Measurements from ENCODE around the gene UNC5C. TPM values are rescaled to one million over a fixed set of nuclear protein-coding genes. Genes with fewer than 3 reads are reported as not detected.
A peak's percentile ranks its signal among the peaks of the same experiment; 100 is the strongest.

UNC5C gene
- total RNA-seq, 3 donors from 2014 or later, result 6.2 to 20.9 (median 6.2) TPM

DNA sequence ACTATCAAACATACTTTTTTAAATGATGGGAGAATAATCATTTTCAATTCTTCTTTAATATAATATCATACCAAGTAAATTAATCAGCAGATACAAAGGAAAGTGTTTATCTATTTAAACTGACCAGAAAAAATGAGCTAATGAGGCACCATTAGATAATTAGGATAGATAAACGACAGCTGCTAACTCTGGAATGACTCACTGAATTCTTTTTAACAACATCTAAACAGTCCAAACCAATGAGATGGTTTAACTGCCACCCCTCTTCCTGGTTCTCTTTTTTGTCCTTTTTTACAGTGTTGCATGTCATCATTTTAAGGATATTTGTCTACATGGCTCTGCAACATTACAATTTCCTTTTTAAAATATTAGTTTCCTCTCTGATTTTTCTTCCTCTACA lies 41.6 kb downstream of the UNC5C start:
- DNase-seq (ENCODE audit: low spot score in 2 of 2), result no peak
- H3K36me3 ChIP-seq, result no peaks in the 10 kb centered on the region
- H3K27ac ChIP-seq, result no peak overlapping the region
- no peak for TF ChIP-seq POLR2AphosphoS5 (IDR thresholded peaks at IDR 0.05)
- H3K27me3 ChIP-seq, result no peaks in the 10 kb centered on the region
- H3K4me1 ChIP-seq, result peaks cover 0 to 7% of the 10 kb centered on the region in 2 donors
- intact Hi-C loops (cut with DNase I; ENCODE audit: low total_unique reads), result no loop called here
- H3K4me3 ChIP-seq, result no peak overlapping the region
- H3K9me3 ChIP-seq, result no peaks in the 10 kb centered on the region

DNA sequence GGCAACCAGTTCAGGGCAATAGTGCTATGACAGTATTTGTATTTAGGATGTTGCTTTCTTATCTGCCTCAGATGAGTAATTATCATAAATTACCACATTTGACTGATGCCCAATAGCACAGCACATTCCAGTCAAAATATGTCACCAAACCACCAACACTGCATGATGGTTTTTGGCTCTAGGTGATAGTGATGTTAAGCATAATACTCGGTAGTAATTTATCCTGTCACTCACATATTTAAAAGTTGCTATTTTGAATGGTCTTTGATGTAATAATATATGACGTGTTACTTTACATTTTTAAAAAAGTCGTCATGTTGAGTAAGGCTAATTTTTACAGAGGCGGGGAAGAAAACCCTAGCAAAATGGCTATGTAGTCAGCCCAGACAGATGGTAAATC lies 42.5 kb downstream of the UNC5C start:
- TF ChIP-seq POLR2AphosphoS5 (IDR thresholded peaks at IDR 0.05), result no peak
- no peak for TF ChIP-seq POLR2A (IDR thresholded peaks at IDR 0.05)
- TF ChIP-seq, protein P1, sequence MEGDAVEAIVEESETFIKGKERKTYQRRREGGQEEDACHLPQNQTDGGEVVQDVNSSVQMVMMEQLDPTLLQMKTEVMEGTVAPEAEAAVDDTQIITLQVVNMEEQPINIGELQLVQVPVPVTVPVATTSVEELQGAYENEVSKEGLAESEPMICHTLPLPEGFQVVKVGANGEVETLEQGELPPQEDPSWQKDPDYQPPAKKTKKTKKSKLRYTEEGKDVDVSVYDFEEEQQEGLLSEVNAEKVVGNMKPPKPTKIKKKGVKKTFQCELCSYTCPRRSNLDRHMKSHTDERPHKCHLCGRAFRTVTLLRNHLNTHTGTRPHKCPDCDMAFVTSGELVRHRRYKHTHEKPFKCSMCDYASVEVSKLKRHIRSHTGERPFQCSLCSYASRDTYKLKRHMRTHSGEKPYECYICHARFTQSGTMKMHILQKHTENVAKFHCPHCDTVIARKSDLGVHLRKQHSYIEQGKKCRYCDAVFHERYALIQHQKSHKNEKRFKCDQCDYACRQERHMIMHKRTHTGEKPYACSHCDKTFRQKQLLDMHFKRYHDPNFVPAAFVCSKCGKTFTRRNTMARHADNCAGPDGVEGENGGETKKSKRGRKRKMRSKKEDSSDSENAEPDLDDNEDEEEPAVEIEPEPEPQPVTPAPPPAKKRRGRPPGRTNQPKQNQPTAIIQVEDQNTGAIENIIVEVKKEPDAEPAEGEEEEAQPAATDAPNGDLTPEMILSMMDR (IDR thresholded peaks at IDR 0.05), result no peak
- H3K27ac ChIP-seq, result peak overlapping the region in 1 of 2 donors; percentile 55
- intact Hi-C loops (cut with DNase I; ENCODE audit: low total_unique reads), result no loop called here
- DNase-seq (ENCODE audit: low spot score in 2 of 2), result no peak
- no peaks in the 10 kb centered on the region for H3K36me3 ChIP-seq
- no peaks in the 10 kb centered on the region for H3K9me3 ChIP-seq
- H3K4me3 ChIP-seq, result no peak overlapping the region
- peaks cover 0 to 7% of the 10 kb centered on the region in 2 donors for H3K4me1 ChIP-seq
- H3K27me3 ChIP-seq, result no peaks in the 10 kb centered on the region

DNA sequence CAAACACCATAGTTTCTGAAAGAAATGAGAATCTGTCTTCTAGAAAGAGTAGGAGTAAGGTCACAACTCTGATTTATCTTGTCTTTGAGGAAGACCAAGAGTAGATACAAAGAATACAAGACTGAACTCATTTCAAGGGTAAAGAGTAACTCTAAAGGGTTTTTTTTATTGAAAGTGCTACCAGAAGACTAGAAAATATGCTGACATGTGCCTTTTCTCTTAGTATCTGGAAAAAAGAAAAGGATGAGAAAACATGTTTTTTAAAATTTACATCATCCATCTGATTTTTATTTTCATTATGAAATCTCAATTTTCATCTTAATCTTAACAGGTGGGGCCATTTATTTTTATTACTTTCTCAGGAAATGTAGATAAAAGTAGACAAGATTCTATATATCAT lies 43.0 kb downstream of the UNC5C start:
- H3K4me3 ChIP-seq, result no peak overlapping the region
- H3K36me3 ChIP-seq, result no peaks in the 10 kb centered on the region
- peak overlapping the region; percentile 55 to 67 for H3K27ac ChIP-seq
- H3K9me3 ChIP-seq, result no peaks in the 10 kb centered on the region
- H3K27me3 ChIP-seq, result no peaks in the 10 kb centered on the region
- intact Hi-C loops (cut with DNase I; ENCODE audit: low total_unique reads), result no loop called here
- TF ChIP-seq, protein P1 (IDR thresholded peaks at IDR 0.05), result no peak
- TF ChIP-seq POLR2A (IDR thresholded peaks at IDR 0.05) (no peak), POLR2AphosphoS5 (IDR thresholded peaks at IDR 0.05) (no peak)
- DNase-seq (ENCODE audit: low spot score in 2 of 2), result no peak
- H3K4me1 ChIP-seq, result peaks cover 0 to 7% of the 10 kb centered on the region in 2 donors

DNA sequence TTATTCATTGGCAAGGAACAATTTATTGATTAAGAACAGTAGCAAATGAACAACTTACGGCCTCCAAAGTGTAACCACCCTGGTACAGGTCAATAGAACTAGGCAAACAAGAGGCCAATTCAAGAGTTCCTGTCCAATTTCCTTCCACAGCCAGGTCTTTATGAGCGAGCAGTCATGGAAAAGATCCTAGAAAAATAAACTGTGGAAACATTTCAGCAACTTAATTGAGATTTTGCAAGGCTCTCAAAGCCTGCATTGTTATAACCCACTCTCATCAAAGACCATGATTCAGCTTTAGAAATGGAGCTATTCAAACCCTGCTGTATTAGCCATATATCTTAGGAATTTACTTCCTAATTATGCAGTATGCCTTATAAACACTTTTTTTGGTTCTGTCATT lies 43.6 kb downstream of the UNC5C start:
- Histone ChIP-seq H3K27me3 (no peaks in the 10 kb centered on the region), H3K27ac (peak overlapping the region; percentile 55 to 67), H3K4me3 (no peak overlapping the region), H3K36me3 (no peaks in the 10 kb centered on the region), H3K4me1 (peaks cover 0 to 7% of the 10 kb centered on the region in 2 donors), H3K9me3 (no peaks in the 10 kb centered on the region)
- no peak for TF ChIP-seq POLR2AphosphoS5 (IDR thresholded peaks at IDR 0.05)
- no peak for TF ChIP-seq POLR2A (IDR thresholded peaks at IDR 0.05)
- TF ChIP-seq, protein P1 (IDR thresholded peaks at IDR 0.05), result no peak
- intact Hi-C loops (cut with DNase I; ENCODE audit: low total_unique reads), result no loop called here
- DNase-seq (ENCODE audit: low spot score in 2 of 2), result no peak

DNA sequence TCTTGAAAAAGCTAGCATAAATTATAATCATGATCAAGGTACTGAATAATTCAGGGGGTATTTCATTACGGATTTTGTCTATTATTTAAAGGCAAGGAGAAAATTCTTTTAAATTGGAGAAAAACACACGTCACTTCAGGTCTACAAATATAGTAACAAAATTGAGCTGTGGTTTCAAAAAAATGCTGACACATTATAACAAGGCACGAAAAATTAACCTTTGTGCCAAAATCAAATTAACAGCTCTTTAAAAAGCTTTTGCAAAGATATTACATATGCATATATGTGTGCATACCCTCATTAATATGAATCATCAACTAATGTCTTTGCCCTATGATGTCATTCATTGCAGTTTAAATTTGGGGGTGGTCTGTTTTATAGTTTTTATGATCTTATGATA lies 44.3 kb downstream of the UNC5C start:
- no peak for DNase-seq (ENCODE audit: low spot score in 2 of 2)
- TF ChIP-seq, protein P1 (IDR thresholded peaks at IDR 0.05), result no peak
- TF ChIP-seq POLR2AphosphoS5 (IDR thresholded peaks at IDR 0.05), result no peak
- no peak for TF ChIP-seq POLR2A (IDR thresholded peaks at IDR 0.05)
- H3K9me3 ChIP-seq, result no peaks in the 10 kb centered on the region
- H3K4me1 ChIP-seq, result peaks cover 0 to 7% of the 10 kb centered on the region in 2 donors
- no peaks in the 10 kb centered on the region for H3K27me3 ChIP-seq
- no peak overlapping the region for H3K27ac ChIP-seq
- intact Hi-C loops (cut with DNase I; ENCODE audit: low total_unique reads), result no loop called here
- H3K4me3 ChIP-seq, result no peak overlapping the region
- H3K36me3 ChIP-seq, result no peaks in the 10 kb centered on the region

DNA sequence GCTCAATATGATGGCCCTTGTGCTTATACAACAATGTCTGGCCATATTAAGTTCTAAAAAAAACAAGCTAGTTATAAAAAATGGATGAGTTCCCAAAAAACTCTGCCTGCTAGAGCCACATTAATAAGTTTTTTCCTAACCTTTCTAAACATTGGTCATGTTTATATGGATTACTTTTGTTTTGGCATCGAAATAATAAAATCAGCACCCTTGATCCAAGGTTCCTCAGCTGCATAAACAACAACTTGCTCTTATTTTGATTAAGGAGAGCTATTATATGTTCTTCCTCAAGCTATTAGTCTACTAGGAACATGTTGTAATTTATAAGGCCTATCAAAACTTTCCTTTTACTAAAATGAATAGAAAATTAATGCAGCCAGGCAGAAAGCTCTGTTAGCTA lies 48.4 kb downstream of the UNC5C start:
- intact Hi-C loops (cut with DNase I; ENCODE audit: low total_unique reads), result no loop called here
- Histone ChIP-seq H3K9me3 (no peaks in the 10 kb centered on the region), H3K4me3 (no peak overlapping the region), H3K27ac (no peak overlapping the region), H3K27me3 (no peaks in the 10 kb centered on the region), H3K36me3 (no peaks in the 10 kb centered on the region), H3K4me1 (no peaks in the 10 kb centered on the region)
- no peak for TF ChIP-seq POLR2A (IDR thresholded peaks at IDR 0.05)
- DNase-seq (ENCODE audit: low spot score in 2 of 2), result no peak

Data from breast epithelium (tissue), 4 donors.